HL-60 (cell line): ENCODE results near the gene OVOL1.
A peak's percentile ranks its signal among the peaks of the same experiment; 100 is the strongest.

Source experiments
- DNase-seq, 2 experiments: peaks; one replicate each; pipeline ENCODE4 v3.0.0-alpha.2; 2010 to 2020; ENCODE audit warnings: low read depth in 1 of 2, low spot score in 1 of 2
- H3K27ac ChIP-seq: fragments of 250-450 bp; sonication (Bioruptor Pico); replicated peaks from 2 replicates; pipeline ENCODE4 v1.5.1; 2020; ENCODE audit warnings: mild to moderate bottlenecking, moderate library complexity
- H3K27me3 ChIP-seq: fragments of 250-450 bp; sonication (Bioruptor Pico); 2 replicates; pipeline ENCODE4 v1.5.1; 2021; ENCODE audit warnings: mild to moderate bottlenecking, moderate library complexity; ENCODE audit not compliant: insufficient read depth, poor library complexity, severe bottlenecking
- H3K4me3 ChIP-seq: replicated peaks from 2 replicates; pipeline ENCODE4 v1.5.1; 2011; ENCODE audit warnings: mild to moderate bottlenecking, control low read depth, low read length; ENCODE audit not compliant: insufficient read depth
- CTCF ChIP-seq: IDR thresholded peaks from one replicate; pipeline ENCODE4 v1.5.1; 2011; ENCODE audit warnings: low read length, control low read depth, inconsistent platforms; ENCODE audit not compliant: insufficient read depth
- GABPA ChIP-seq: IDR thresholded peaks from 2 replicates; pipeline ENCODE4 v1.6.1; 2012; ENCODE audit warnings: low read depth
- POLR2AphosphoS5 ChIP-seq: IDR thresholded peaks from 2 replicates; pipeline ENCODE4 v1.6.1; 2012; ENCODE audit warnings: low read depth
- REST ChIP-seq: IDR thresholded peaks from 2 replicates; pipeline ENCODE4 v1.6.1; 2012; ENCODE audit warnings: low read depth; ENCODE audit not compliant: insufficient replicate concordance
- SPI1 ChIP-seq: IDR thresholded peaks from 2 replicates; pipeline ENCODE4 v1.6.1; 2012; ENCODE audit warnings: low read depth, mild to moderate bottlenecking, borderline replicate concordance

Gene OVOL1

GRCh38 chr11:65814131-65814985 lies 27.5 kb downstream of the OVOL1 start:
- H3K27ac ChIP-seq, result no peak overlapping the region
- H3K4me3 ChIP-seq, result no peak overlapping the region
- TF ChIP-seq REST (no peak), SPI1 (peak; percentile 17; the same call in 1 of the 2 replicates), GABPA (no peak)
- H3K27me3 ChIP-seq, result no peaks in the 10 kb centered on the region
- DNase-seq, result no peak

- Histone ChIP-seq H3K27ac (no peak overlapping the region), H3K27me3 (no peaks in the 10 kb centered on the region), H3K4me3 (no peak overlapping the region)
- no peak for TF ChIP-seq REST
- no peak for TF ChIP-seq SPI1
- TF ChIP-seq POLR2AphosphoS5, result no peak
- no peak for TF ChIP-seq GABPA
- TF ChIP-seq CTCF, result no peak
- DNase-seq, result no peak
These were observed 28.2 kb downstream of the OVOL1 start for GRCh38 chr11:65814986-65815565.

GRCh38 chr11:65816696-65817095 lies 29.8 kb downstream of the OVOL1 start:
- DNase-seq, result no peak
- TF ChIP-seq CTCF (no peak), GABPA (no peak), REST (no peak), POLR2AphosphoS5 (no peak), SPI1 (peak; percentile 24; the same call in 1 of the 2 replicates)
- Histone ChIP-seq H3K27me3 (no peaks in the 10 kb centered on the region), H3K27ac (no peak overlapping the region), H3K4me3 (no peak overlapping the region)
